ENCODE results near the gene DPF3. TPM values are rescaled to one million over a fixed set of nuclear protein-coding genes. Genes with fewer than 3 reads are reported as not detected.
A peak's percentile ranks its signal among the peaks of the same experiment; 100 is the strongest.

Gene DPF3
- total RNA-seq, 2 experiments from 2014 or later, result 10.3 to 10.7 TPM

DNA sequence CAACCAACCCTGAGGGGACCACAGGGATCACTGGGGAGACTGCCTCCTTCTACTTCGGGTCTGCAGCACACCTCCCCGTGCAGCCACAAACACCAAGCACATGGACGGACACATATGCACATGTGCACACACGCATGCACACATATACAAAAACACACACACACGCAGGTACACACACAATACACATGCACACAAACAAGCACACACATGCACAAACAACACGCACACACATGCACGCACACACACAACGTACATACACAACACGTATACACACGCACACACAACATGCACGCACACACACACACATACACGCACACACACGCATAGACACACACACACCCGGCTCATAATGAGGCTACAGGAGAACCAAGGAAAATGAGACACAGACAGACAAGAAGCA is 203.6 kb downstream of the DPF3 start:
- ATAC-seq, result no peak
- ChIA-PET POLR2A (interaction anchor here (0.7 kb wide), 1 partner anchor 14 kb away, joined by 3 read pairs; no protein-coding TSS in a partner anchor), CTCF (no interaction called here)
- Mint-ChIP-seq H3K4me1 (ENCODE audit: low read depth) (no peaks in the 10 kb centered on the region), H3K9me3 (ENCODE audit: insufficient read depth) (peaks cover 1% of the 10 kb centered on the region), H3K27me3 (ENCODE audit: low read depth) (peaks cover 6% of the 10 kb centered on the region), H3K27ac (no peak overlapping the region), H3K36me3 (ENCODE audit: low read depth) (peaks cover 25% of the 10 kb centered on the region), H3K4me3 (no peak overlapping the region)
- no peak for DNase-seq

DNA sequence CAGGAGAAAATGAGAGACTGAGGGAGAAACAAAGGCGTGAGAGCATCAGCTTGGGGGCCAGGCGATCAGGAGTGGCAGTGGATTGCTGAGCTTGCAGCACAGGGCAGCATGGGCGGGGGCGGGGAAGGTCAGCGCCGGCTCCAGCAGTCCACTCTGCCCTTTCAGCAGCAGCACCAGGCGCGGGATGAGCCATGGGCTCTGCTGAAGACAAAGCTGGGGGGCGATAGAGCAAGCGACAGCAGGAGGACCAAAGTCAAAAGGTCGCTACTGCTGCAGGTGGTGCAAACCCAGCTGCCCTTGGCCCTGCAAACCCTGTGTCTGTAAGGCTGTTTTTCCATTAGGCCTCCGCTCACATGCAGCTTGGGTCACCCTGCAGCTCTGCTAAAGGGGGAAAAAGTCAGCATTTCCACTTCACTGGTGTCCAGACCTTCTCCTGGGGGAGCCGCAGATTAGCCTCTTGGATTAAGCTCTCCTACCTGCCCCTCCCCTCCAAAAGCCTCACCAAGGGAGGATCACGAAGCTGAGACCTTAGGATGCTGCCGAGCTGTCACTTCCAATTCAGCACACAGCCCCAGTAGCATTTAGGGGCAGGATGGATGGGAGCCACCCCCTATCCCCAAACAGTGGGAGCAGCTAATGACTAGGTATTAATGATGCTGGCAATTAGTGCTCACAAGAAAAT is 204.8 kb downstream of the DPF3 start:
- CTCF ChIA-PET, result no interaction called here
- Mint-ChIP-seq H3K4me1 (ENCODE audit: low read depth) (no peaks in the 10 kb centered on the region), H3K27me3 (ENCODE audit: low read depth) (peaks cover 8% of the 10 kb centered on the region), H3K27ac (peak overlapping the region; percentile 17), H3K4me3 (no peak overlapping the region), H3K9me3 (ENCODE audit: insufficient read depth) (peaks cover 8% of the 10 kb centered on the region), H3K36me3 (ENCODE audit: low read depth) (peaks cover 32% of the 10 kb centered on the region)
- DNase-seq (no peak), ATAC-seq (no peak)
- POLR2A ChIA-PET, result no interaction called here

DNA sequence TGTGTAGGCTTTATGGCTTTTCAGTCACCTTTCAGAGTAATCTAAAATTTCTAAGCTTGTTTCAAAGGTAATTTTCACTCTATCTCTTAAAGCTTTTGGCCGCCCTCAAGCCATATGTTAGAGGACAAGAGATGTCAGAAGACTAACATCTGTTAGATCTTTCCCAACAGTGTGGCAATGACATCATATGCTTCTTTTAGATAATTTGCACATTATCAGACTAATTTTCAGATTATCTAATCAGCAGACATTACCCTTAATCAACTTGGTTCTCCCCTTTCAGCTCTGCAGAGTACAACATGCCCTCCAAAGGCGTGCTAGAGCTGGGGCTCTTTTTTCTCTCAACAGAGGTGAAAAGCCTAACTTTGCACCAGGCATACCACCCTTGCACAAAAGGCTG is 207.1 kb downstream of the DPF3 start:
- H3K36me3 Mint-ChIP-seq (ENCODE audit: low read depth), result peaks cover 20% of the 10 kb centered on the region
- CTCF ChIA-PET, result interaction anchor here (1.1 kb wide), 1 partner anchor 170 kb away, joined by 3 read pairs; no protein-coding TSS in a partner anchor

DNA sequence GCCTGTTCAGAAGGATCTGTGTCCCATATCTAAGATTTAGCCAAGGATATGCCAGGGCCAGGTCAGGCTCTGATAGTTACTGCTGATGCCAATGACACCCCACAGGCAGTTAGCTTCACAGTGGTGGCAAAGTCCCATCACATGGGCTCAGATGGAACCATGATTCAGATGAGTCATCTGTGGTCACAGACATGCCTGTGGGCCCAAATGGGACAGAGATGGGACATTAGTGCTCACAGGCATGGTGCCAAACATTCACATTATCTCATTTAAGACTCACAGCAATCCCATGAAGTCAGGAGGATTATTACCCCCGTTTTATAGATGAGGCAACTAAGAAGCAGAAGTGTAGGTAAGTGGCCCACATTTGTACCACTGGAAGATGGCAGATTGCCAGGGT is 207.8 kb downstream of the DPF3 start:
- peaks cover 16% of the 10 kb centered on the region for H3K36me3 Mint-ChIP-seq (ENCODE audit: low read depth)
- peaks cover 8% of the 10 kb centered on the region for H3K9me3 Mint-ChIP-seq (ENCODE audit: insufficient read depth)
- H3K4me1 Mint-ChIP-seq (ENCODE audit: low read depth), result no peaks in the 10 kb centered on the region
- CTCF ChIA-PET, result no interaction called here
- POLR2A ChIA-PET, result interaction anchor here (0.7 kb wide), 1 partner anchor 154 kb away, joined by 3 read pairs; no protein-coding TSS in a partner anchor
- ATAC-seq, result no peak
- no peak overlapping the region for H3K4me3 Mint-ChIP-seq
- peaks cover 8% of the 10 kb centered on the region for H3K27me3 Mint-ChIP-seq (ENCODE audit: low read depth)
- no peak for DNase-seq
- H3K27ac Mint-ChIP-seq, result no peak overlapping the region

More for the DNA sequence above, 207.1 kb downstream of the DPF3 start:
- Mint-ChIP-seq H3K27ac (no peak overlapping the region), H3K9me3 (ENCODE audit: insufficient read depth) (peaks cover 8% of the 10 kb centered on the region), H3K4me3 (no peak overlapping the region), H3K27me3 (ENCODE audit: low read depth) (peaks cover 8% of the 10 kb centered on the region), H3K4me1 (ENCODE audit: low read depth) (no peaks in the 10 kb centered on the region)
- POLR2A ChIA-PET, result no interaction called here
- no peak for DNase-seq
- no peak for ATAC-seq

DNA sequence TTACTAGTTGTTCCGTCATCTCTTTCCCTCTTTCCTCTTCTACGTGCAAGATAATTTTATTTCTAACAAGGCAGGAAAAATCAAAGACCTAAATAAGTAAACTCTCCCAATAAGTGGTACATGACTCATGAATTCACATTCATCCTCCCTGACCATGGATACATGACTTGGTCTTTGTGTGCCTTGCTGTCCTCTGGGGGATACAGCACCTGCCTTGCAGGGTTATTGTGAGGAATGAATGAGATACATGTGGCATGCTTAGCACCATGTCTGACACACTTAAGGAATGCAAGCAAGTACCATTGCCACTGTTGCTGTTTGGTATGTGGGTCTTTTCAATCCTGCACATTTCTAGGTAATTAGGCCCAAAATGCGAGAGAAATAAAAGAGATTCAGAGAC is 208.4 kb downstream of the DPF3 start:
- CTCF ChIA-PET, result no interaction called here
- H3K4me1 Mint-ChIP-seq (ENCODE audit: low read depth), result no peaks in the 10 kb centered on the region

DNA sequence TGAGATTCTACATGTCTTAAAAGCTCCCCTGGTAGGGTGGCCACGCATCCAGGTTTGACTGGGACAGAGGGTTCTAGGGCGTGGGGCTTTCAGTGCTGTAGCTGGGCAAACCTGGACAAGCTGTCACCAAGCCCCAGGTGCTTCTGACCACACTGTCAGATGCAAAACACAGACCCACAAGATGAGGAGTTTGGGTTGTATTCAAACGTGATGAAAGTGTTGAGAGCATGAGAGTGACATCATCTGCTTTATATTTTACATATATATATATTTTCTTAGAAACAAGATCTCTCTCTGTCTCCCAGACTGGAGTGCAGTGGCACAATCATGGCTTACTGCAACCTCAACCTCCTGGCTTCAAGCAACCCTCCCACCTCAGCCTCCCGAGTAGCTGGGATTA is 210.1 kb downstream of the DPF3 start:
- ChIA-PET CTCF (no interaction called here), POLR2A (no interaction called here)
- no peak overlapping the region for H3K27ac Mint-ChIP-seq

More for the DNA sequence above, 208.4 kb downstream of the DPF3 start:
- POLR2A ChIA-PET, result interaction anchor here (0.7 kb wide), 1 partner anchor 154 kb away, joined by 3 read pairs; no protein-coding TSS in a partner anchor
- Mint-ChIP-seq H3K9me3 (ENCODE audit: insufficient read depth) (peaks cover 8% of the 10 kb centered on the region), H3K4me3 (no peak overlapping the region), H3K27ac (no peak overlapping the region), H3K27me3 (ENCODE audit: low read depth) (peaks cover 8% of the 10 kb centered on the region), H3K36me3 (ENCODE audit: low read depth) (peaks cover 16% of the 10 kb centered on the region)
- ATAC-seq, result no peak
- DNase-seq, result no peak

DNA sequence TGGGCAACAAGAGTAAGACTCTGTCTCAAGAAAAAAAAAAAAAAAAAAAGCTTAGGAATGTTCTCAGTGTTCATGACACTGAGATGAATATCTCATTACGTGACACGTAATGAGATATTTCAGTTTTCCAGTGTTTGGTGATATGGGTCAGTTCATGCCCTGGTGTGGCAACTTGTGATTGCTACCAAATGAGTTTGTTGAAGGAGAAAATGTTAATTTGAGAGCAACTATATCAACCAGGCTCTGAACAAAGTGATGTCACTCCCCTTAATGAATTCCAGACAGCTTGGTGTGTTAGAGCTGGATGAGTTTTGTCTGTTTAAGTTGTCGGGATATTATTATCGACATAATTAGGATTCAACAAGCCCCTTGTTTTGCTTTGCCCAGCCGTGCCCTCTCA is 211.7 kb downstream of the DPF3 start:
- no peak for ATAC-seq
- H3K27ac Mint-ChIP-seq, result no peak overlapping the region
- H3K36me3 Mint-ChIP-seq (ENCODE audit: low read depth), result peaks cover 13% of the 10 kb centered on the region
- H3K4me1 Mint-ChIP-seq (ENCODE audit: low read depth), result no peaks in the 10 kb centered on the region
- POLR2A ChIA-PET, result no interaction called here
- H3K27me3 Mint-ChIP-seq (ENCODE audit: low read depth), result peaks cover 4% of the 10 kb centered on the region
- DNase-seq, result no peak
- no peak overlapping the region for H3K4me3 Mint-ChIP-seq
- H3K9me3 Mint-ChIP-seq (ENCODE audit: insufficient read depth), result peaks cover 8% of the 10 kb centered on the region
- CTCF ChIA-PET, result no interaction called here

More for the DNA sequence above, 210.1 kb downstream of the DPF3 start:
- DNase-seq (no peak), ATAC-seq (no peak)
- Mint-ChIP-seq H3K4me1 (ENCODE audit: low read depth) (no peaks in the 10 kb centered on the region), H3K4me3 (no peak overlapping the region), H3K36me3 (ENCODE audit: low read depth) (peaks cover 16% of the 10 kb centered on the region), H3K27me3 (ENCODE audit: low read depth) (peaks cover 8% of the 10 kb centered on the region), H3K9me3 (ENCODE audit: insufficient read depth) (peaks cover 8% of the 10 kb centered on the region)

DNA sequence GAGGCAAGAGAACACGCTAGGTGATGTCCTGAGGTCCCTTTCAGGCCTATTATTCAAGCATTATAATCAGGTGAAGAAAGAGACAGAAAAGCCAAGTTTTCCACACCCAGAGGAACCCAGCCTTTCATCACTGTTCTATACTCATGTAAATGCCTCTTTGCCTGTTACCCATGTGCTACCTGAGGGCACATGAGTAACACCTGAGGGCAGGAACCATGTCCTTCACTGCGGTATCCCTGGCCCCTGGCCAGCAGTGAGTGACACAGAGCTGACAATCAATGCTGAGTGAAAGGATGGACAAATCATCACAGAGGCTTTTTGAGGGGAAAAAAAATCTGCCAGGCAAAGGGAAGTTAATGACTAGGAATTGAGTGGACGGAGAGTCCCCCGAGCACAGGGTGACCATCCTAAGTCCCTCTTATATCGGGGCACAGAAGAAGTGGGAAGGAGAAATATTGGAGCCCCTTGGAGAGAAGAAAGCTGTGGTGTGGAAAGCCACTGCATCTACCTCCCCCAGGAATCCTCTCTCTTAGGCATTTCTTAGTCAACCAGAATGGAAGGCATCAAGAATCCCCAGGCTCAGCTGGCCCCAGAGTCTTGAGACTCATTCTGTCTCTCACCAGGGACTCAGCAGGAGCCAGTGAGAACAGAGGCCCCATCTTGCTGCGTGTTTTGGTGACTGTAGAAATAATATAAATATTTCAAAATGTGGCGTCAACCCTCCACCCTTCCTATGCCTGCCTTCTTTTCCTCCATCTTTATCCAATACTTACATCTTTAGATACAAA is 212.9 kb downstream of the DPF3 start:
- H3K4me3 Mint-ChIP-seq, result no peak overlapping the region
- H3K9me3 Mint-ChIP-seq (ENCODE audit: insufficient read depth), result peaks cover 8% of the 10 kb centered on the region
- CTCF ChIA-PET, result no interaction called here
- H3K4me1 Mint-ChIP-seq (ENCODE audit: low read depth), result no peaks in the 10 kb centered on the region
- peaks cover 16% of the 10 kb centered on the region for H3K36me3 Mint-ChIP-seq (ENCODE audit: low read depth)
- no peak overlapping the region for H3K27ac Mint-ChIP-seq
- ATAC-seq, result no peak
- DNase-seq, result no peak
- POLR2A ChIA-PET, result no interaction called here
- peaks cover 5% of the 10 kb centered on the region for H3K27me3 Mint-ChIP-seq (ENCODE audit: low read depth)

DNA sequence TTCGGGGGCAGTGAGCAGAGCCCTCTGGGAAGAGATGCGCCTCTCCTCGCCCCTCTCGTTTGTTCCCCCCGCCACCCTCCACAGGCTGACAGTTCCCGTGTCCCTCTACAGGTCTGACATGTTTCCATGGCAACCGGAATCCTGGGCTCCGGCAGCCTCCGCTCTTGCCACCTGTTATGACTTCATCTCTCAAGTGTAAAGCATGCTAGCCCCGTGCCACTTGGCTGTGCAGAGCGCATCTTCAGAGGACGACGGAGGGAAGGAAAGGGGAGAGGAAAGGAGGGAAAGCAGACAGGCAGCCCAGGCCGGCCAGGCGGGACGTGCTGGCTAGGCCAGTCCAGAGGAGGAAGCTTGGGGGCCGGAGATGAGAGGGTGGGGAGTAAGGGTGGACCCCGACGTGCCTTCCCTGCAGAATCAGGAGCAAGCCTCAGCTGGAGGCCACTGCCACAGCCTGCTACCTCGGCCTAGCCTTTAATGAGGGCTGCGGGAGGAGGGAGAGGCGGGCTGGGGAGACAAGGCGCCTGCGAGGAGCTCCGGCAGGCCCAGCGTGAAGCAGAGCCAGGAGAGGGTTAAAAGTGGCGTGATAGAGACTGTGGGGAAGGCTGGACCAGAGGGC is 214.3 kb downstream of the DPF3 start:
- no peaks in the 10 kb centered on the region for H3K4me1 Mint-ChIP-seq (ENCODE audit: low read depth)
- POLR2A ChIA-PET, result no interaction called here
- CTCF ChIA-PET, result no interaction called here
- H3K27me3 Mint-ChIP-seq (ENCODE audit: low read depth), result peaks cover 7% of the 10 kb centered on the region
- ATAC-seq (no peak), DNase-seq (no peak)
- peaks cover 6% of the 10 kb centered on the region for H3K36me3 Mint-ChIP-seq (ENCODE audit: low read depth)
- H3K27ac Mint-ChIP-seq, result no peak overlapping the region
- H3K9me3 Mint-ChIP-seq (ENCODE audit: insufficient read depth), result no peaks in the 10 kb centered on the region
- H3K4me3 Mint-ChIP-seq, result no peak overlapping the region

DNA sequence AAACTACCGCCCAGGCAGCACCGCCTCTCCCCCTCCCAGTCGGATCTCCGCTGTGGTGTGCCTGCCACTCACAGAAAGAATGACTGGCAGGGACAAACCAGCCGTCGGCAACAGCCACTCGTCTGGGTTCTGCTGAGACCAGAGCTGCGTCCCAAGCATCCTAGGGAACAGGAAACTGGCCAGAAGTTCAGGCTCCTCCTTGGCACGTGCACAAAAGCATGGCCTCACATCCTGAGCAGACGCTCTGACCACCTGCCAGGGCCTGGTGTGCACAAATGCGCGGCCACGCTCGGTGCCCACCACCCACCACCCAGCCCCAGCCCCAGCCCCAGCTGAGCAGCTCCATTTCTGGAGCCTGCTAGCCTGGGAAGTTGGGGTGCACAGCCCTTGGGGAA is 214.8 kb downstream of the DPF3 start:
- DNase-seq (no peak), ATAC-seq (no peak)
- Mint-ChIP-seq H3K27ac (no peak overlapping the region), H3K4me3 (no peak overlapping the region), H3K27me3 (ENCODE audit: low read depth) (peaks cover 7% of the 10 kb centered on the region), H3K9me3 (ENCODE audit: insufficient read depth) (no peaks in the 10 kb centered on the region), H3K4me1 (ENCODE audit: low read depth) (no peaks in the 10 kb centered on the region), H3K36me3 (ENCODE audit: low read depth) (peaks cover 6% of the 10 kb centered on the region)
- ChIA-PET CTCF (no interaction called here), POLR2A (no interaction called here)

DNA sequence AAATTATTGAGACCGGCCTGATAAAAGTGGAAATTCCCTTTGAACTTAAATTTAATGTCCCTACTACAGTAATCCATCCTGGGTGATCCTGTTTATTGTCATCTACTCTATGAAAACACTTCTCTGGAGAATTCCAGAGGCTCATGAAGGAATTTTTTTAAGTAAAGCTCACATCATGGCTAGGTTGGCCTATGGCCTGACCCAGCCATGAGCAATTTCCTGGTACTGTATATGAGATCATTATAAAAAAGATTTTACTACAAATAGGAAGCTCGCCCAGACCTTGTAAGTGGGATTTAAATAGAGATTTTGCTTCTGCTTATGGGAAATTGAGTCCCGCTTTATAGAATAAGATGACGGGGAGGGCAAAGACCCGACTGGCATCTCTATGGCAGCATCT is 215.5 kb downstream of the DPF3 start:
- Mint-ChIP-seq H3K4me1 (ENCODE audit: low read depth) (no peaks in the 10 kb centered on the region), H3K27ac (no peak overlapping the region), H3K4me3 (no peak overlapping the region), H3K9me3 (ENCODE audit: insufficient read depth) (no peaks in the 10 kb centered on the region), H3K27me3 (ENCODE audit: low read depth) (peaks cover 7% of the 10 kb centered on the region), H3K36me3 (ENCODE audit: low read depth) (peaks cover 14% of the 10 kb centered on the region)
- ATAC-seq (no peak), DNase-seq (no peak)
- CTCF ChIA-PET, result no interaction called here
- POLR2A ChIA-PET, result no interaction called here

DNA sequence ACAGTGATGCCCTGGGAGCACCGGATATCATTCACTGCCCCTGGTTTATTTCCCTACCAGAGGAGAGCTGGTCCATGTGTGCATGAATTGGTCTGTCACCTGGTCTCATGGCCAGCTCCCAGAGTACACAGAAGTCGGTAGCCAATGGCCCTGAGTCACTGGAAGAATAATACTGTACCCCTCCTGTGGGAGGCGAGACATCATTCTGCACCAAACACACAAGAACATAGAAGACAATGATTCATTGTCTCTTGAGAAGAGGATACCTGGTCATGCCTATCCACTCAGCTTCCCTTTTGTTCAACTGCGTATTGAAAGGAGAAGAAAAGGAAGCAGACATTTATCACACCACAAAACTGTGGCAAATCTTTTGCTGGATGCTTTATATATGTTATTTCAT is 216.2 kb downstream of the DPF3 start:
- H3K36me3 Mint-ChIP-seq (ENCODE audit: low read depth), result peaks cover 17% of the 10 kb centered on the region
- no peak overlapping the region for H3K27ac Mint-ChIP-seq
- H3K4me3 Mint-ChIP-seq, result no peak overlapping the region
- POLR2A ChIA-PET, result no interaction called here
- DNase-seq (no peak), ATAC-seq (no peak)
- H3K4me1 Mint-ChIP-seq (ENCODE audit: low read depth), result no peaks in the 10 kb centered on the region
- peaks cover 7% of the 10 kb centered on the region for H3K27me3 Mint-ChIP-seq (ENCODE audit: low read depth)
- CTCF ChIA-PET, result no interaction called here
- H3K9me3 Mint-ChIP-seq (ENCODE audit: insufficient read depth), result no peaks in the 10 kb centered on the region

All from activated CD8-positive, alpha-beta T cell treated with anti-CD3 and anti-CD28 coated beads, Interleukin-2, amount 10 ng/mL, durations not matched to agents 7 days and 5 days (primary cell).